HepG2 (cell line): ENCODE data around the gene DPP7. TPM values are rescaled to one million over a fixed set of nuclear protein-coding genes. Genes with fewer than 3 reads are reported as not detected.

Experiments used
- ATAC-seq: fragments of 200-7000 bp; cut with Tn5 transposase; 3 replicates; pipeline ENCODE4 v1.9.1; 2020; ENCODE audit warnings: mild to moderate bottlenecking, moderate library complexity
- BruUV-seq: library from RNA; stranded (reverse); fragments of 400-500 nt; replicated peaks from 2 replicates; lab custom pipeline; 2021; lab: Mats Ljungman, UMichigan
- CTCF ChIA-PET: fragments of 300-600 bp; formaldehyde crosslinking; extraction: SDS; loops from one replicate; lab custom pipeline; 2021; ENCODE audit warnings: low total read pairs, inconsistent platforms, low intra/inter-chr PET ratio; lab: Yijun Ruan, JAX
- POLR2A ChIA-PET: fragments of 350-600 bp; sonication (Branson Sonifier 250); formaldehyde crosslinking; loops from one replicate; lab custom pipeline; 2020; ENCODE audit warnings: antibody characterized with exemption, inconsistent platforms; lab: Yijun Ruan, JAX
- DNase-seq: peaks from one replicate; pipeline ENCODE4 v3.0.0-alpha.2; 2015; ENCODE audit warnings: low spot score
- FAIRE-seq: peaks from 3 replicates; lab custom pipeline; 2011; peaks lifted over from hg19 to GRCh38; lab: Jason Lieb, UNC
- H2AFZ ChIP-seq: one replicate; pipeline ENCODE4 v1.6.1; 2011; ENCODE audit warnings: low read length, inconsistent platforms
- H3K27ac ChIP-seq: fragments of 300-600 bp; 3 replicates; pipeline ENCODE4 v1.8.0; 2011; ENCODE audit warnings: mixed run types, mild to moderate bottlenecking, mixed read lengths, low read length, inconsistent platforms; ENCODE audit not compliant: insufficient read depth; ENCODE audit errors: extremely low read length
- H3K27me3 ChIP-seq, 2 experiments: fragments of 200-600 bp in 1 of 2; 2 replicates in 1 of 2; 3 replicates in 1 of 2; pipeline versions ENCODE4 v1.6.0 to v1.8.0; 2011; ENCODE audit warnings: low read length in 2 of 2, mild to moderate bottlenecking in 2 of 2, moderate library complexity in 2 of 2, inconsistent platforms in 1 of 2; ENCODE audit not compliant: insufficient read depth in 2 of 2, control insufficient read depth in 1 of 2
- H3K36me3 ChIP-seq, 2 experiments: fragments of 200-600 bp in 1 of 2; replicated peaks in 1 of 2; 2 replicates in 1 of 2; 3 replicates in 1 of 2; pipeline versions ENCODE4 v1.5.1 to v1.8.0; 2011; ENCODE audit warnings: low read length in 2 of 2, inconsistent platforms in 1 of 2; ENCODE audit not compliant: insufficient read depth in 2 of 2, control insufficient read depth in 1 of 2
- H3K4me1 ChIP-seq: 2 replicates; pipeline ENCODE4 v1.5.1; 2012; ENCODE audit warnings: low read length, inconsistent platforms; ENCODE audit not compliant: insufficient read depth
- H3K4me2 ChIP-seq: 2 replicates; pipeline ENCODE4 v1.6.0; 2011; ENCODE audit warnings: low read depth, low read length, inconsistent platforms
- H3K4me3 ChIP-seq, 3 experiments: fragments of 200-600 bp in 1 of 3; sonication (generic), shearing (Covaris generic) in 1 of 3; replicated peaks in 1 of 3; 2 replicates each; pipeline ENCODE4 v1.5.1; 2011 to 2016; ENCODE audit warnings: low read length in 3 of 3, inconsistent platforms in 2 of 3, low read depth in 2 of 3, mild to moderate bottlenecking in 2 of 3, control low read depth in 1 of 3, mixed read lengths in 1 of 3; ENCODE audit not compliant: insufficient read depth in 1 of 3
- H3K79me2 ChIP-seq: one replicate; pipeline ENCODE4 v1.6.1; 2011; ENCODE audit warnings: low read length, inconsistent platforms; ENCODE audit not compliant: insufficient read depth
- H3K9ac ChIP-seq: 2 replicates; pipeline ENCODE4 v1.6.0; 2011; ENCODE audit warnings: mild to moderate bottlenecking, low read depth, low read length, inconsistent platforms; ENCODE audit not compliant: insufficient read depth
- H3K9me3 ChIP-seq: 2 replicates; pipeline ENCODE4 v1.5.1; 2012; ENCODE audit warnings: mild to moderate bottlenecking, low read length
- H4K20me1 ChIP-seq: 2 replicates; pipeline ENCODE4 v1.6.0; 2011; ENCODE audit warnings: inconsistent platforms, mild to moderate bottlenecking, low read length, moderate library complexity; ENCODE audit not compliant: insufficient read depth
- AFF4 ChIP-seq: sonication (generic); formaldehyde crosslinking; IDR thresholded peaks from 2 replicates; pipeline ENCODE4 v1.4.0; 2020; ENCODE audit warnings: missing genetic modification reagents
- CCAR2 ChIP-seq: fragments of 200-400 bp; formaldehyde crosslinking; optimal IDR thresholded peaks from 2 replicates; pipeline ENCODE3; 2018; ENCODE audit warnings: low read depth, mild to moderate bottlenecking, low read length, moderate library complexity
- CHCHD3 ChIP-seq: sonication (generic); formaldehyde crosslinking; IDR thresholded peaks from 2 replicates; pipeline ENCODE4 v1.8.0; 2022; ENCODE audit warnings: mild to moderate bottlenecking, missing genetic modification reagents, moderate library complexity
- ZNF207 ChIP-seq: fragments of 450-650 bp; IDR thresholded peaks from 2 replicates; pipeline ENCODE4 v1.6.1; 2016; ENCODE audit warnings: antibody characterized with exemption, borderline replicate concordance
- ZNF343 ChIP-seq: sonication (generic); formaldehyde crosslinking; IDR thresholded peaks from 2 replicates; pipeline ENCODE4 v1.4.0; 2020; ENCODE audit warnings: mild to moderate bottlenecking, missing genetic modification reagents
- ZNF687 ChIP-seq: sonication (generic); formaldehyde crosslinking; IDR thresholded peaks from 2 replicates; pipeline ENCODE4 v1.5.1; 2020; ENCODE audit warnings: mild to moderate bottlenecking, missing genetic modification reagents, moderate library complexity
- WGBS: methylation state at CpG from one replicate; pipeline ENCODE4 v1.1.6; 2017; ENCODE audit warnings: low lambda C conversion rate; 5-methylcytosine and 5-hydroxymethylcytosine counted together
- in situ Hi-C: cut with HindIII; loops from 2 replicates; pipeline ENCODE4 v1.10.0; 2017; ENCODE audit warnings: low pct_unique_long_range_greater_than_20kb; ENCODE audit not compliant: extremely low pct_ligation_motif_present
- intact Hi-C: fragments of 100-400 bp; cut with micrococcal nuclease; formaldehyde crosslinking; loops from one replicate; pipeline ENCODE4 v1.10.0; 2022; ENCODE audit not compliant: unreplicated experiment
- polyA plus RNA-seq, 8 experiments: library from polyadenylated mRNA; depleted of rRNA in 3 of 8; stranded (reverse) in 7 of 8; unstranded in 1 of 8; fragments of >200 nt; fragmentation: Illumina TruSeq in 4 of 8; extraction: Trizol in 4 of 8; gene quantifications; 2 replicates each; pipeline versions ENCODE4 v1.2.1 to v1.2.3, GENCODE V29; 2011 to 2016; ENCODE audit warnings: low read depth in 4 of 8, missing spikeins in 1 of 8, mixed read lengths in 1 of 8; ENCODE audit not compliant: insufficient read depth in 1 of 8
- total RNA-seq, 5 experiments: library from RNA; depleted of rRNA; stranded (reverse); fragments of >200 nt; fragmentation: Illumina TruSeq; extraction: Trizol; gene quantifications; 2 replicates each; pipeline ENCODE4 v1.2.3, GENCODE V29; 2016; ENCODE audit warnings: low read depth in 1 of 5

The DPP7 gene
- total and polyA plus RNA-seq, 2 of the 13 experiments (the other 11 are each of a cell fraction or from before 2014, with no cell fraction given): 1.2 to 4.5 TPM

GRCh38 chr9:137078701-137079400 lies 35.7 kb downstream of the DPP7 start:
- H4K20me1 ChIP-seq: no peaks in the 10 kb centered on the region
- no peaks in the 10 kb centered on the region for H3K27me3 ChIP-seq
- DNase-seq (no peak), ATAC-seq (no peak)
- POLR2A ChIA-PET: no interaction called here
- CTCF ChIA-PET: no interaction called here
- 97% methylated on average over 23 of the region's 51 CpGs for whole genome bisulfite sequencing
- peaks cover 47% of the 10 kb centered on the region for H3K4me1 ChIP-seq
- no peak overlapping the region for H2AFZ ChIP-seq
- H3K79me2 ChIP-seq: no peaks in the 10 kb centered on the region
- intact Hi-C loops (no loop called here), in situ Hi-C loops (no loop called here)
- H3K27ac ChIP-seq: no peak overlapping the region
- H3K9ac ChIP-seq: no peak overlapping the region
- peak overlapping the region; percentile 83 for H3K4me2 ChIP-seq
- no TSS peak for BruUV-seq
- peak overlapping the region in 2 of 3 experiments; percentile 76 to 85; a peak in 3 of 6 replicates for H3K4me3 ChIP-seq
- TF ChIP-seq AFF4 (CRISPR knock-in tag) (no peak), ZNF207 (no peak), ZNF343 (CRISPR knock-in tag) (no peak), ZNF687 (CRISPR knock-in tag) (peak; percentile 10; the same call in 1 of the 2 replicates), CCAR2 (no peak), CHCHD3 (no peak)
- TF ChIP-seq, all 625 proteins: peak for 1
- H3K9me3 ChIP-seq: no peaks in the 10 kb centered on the region
- peaks cover 9 to 16% of the 10 kb centered on the region in 2 experiments; a peak in 4 of 5 replicates for H3K36me3 ChIP-seq
- FAIRE-seq: no peak
